GM12892 (cell line): ENCODE data around the gene SRP68.
A peak's percentile ranks its signal among the peaks of the same experiment; 100 is the strongest.

ENCODE experiments used
- DNase-seq: peaks from one replicate; pipeline ENCODE4 v3.0.0; 2011; ENCODE audit not compliant: insufficient read length
- FAIRE-seq: peaks from 2 replicates; lab custom pipeline; 2011; peaks lifted over from hg19 to GRCh38; lab: Jason Lieb, UNC
- POLR2A ChIP-seq: IDR thresholded peaks from 2 replicates; pipeline ENCODE4 v1.6.1; 2011; ENCODE audit warnings: low read depth, low read length, control low read depth
- POLR2AphosphoS5 ChIP-seq: IDR thresholded peaks from 2 replicates; pipeline ENCODE4 v1.6.1; 2011; ENCODE audit warnings: low read depth, low read length, control low read depth
- TAF1 ChIP-seq: IDR thresholded peaks from 2 replicates; pipeline ENCODE4 v1.6.1; 2011; ENCODE audit warnings: low read depth, mild to moderate bottlenecking, control low read depth, low read length, borderline replicate concordance

SRP68 gene

GRCh38 chr17:76017481-76018339, 54.6 kb downstream of the SRP68 start:
- TF ChIP-seq TAF1 (no peak), POLR2AphosphoS5 (no peak), POLR2A (no peak)
- DNase-seq (no peak), FAIRE-seq (no peak)

GRCh38 chr17:76014925-76015261, 57.4 kb downstream of the SRP68 start:
- TF ChIP-seq POLR2A (no peak), POLR2AphosphoS5 (no peak), TAF1 (no peak)
- no peak for FAIRE-seq
- no peak for DNase-seq

- DNase-seq (peak; percentile 96), FAIRE-seq (peak; percentile 92)
Observed at GRCh38 chr17:76014100-76014924, 58.0 kb downstream of the SRP68 start.

GRCh38 chr17:76013377-76013932, 58.9 kb downstream of the SRP68 start:
- no peak for TF ChIP-seq POLR2A
- no peak for TF ChIP-seq TAF1
- no peak for TF ChIP-seq POLR2AphosphoS5
- FAIRE-seq, result no peak
- no peak for DNase-seq

More at GRCh38 chr17:76014100-76014924, 58.0 kb downstream of the SRP68 start:
- no peak for TF ChIP-seq TAF1
- no peak for TF ChIP-seq POLR2A
- TF ChIP-seq POLR2AphosphoS5, result no peak

- no peak for DNase-seq
- no peak for TF ChIP-seq POLR2AphosphoS5
- TF ChIP-seq POLR2A, result no peak
- no peak for TF ChIP-seq TAF1
- FAIRE-seq, result no peak
Observed at GRCh38 chr17:76011951-76012350, 60.4 kb downstream of the SRP68 start.

GRCh38 chr17:76009969-76010661, 62.2 kb downstream of the SRP68 start:
- no peak for FAIRE-seq
- no peak for TF ChIP-seq TAF1

GRCh38 chr17:76009447-76009846, 62.9 kb downstream of the SRP68 start:
- no peak for FAIRE-seq
- no peak for DNase-seq
- TF ChIP-seq POLR2AphosphoS5, result no peak

More at GRCh38 chr17:76009969-76010661, 62.2 kb downstream of the SRP68 start:
- DNase-seq, result no peak

GRCh38 chr17:76008630-76009425, 63.5 kb downstream of the SRP68 start:
- FAIRE-seq, result no peak
- TF ChIP-seq TAF1 (no peak), POLR2A (no peak), POLR2AphosphoS5 (no peak)
- no peak for DNase-seq

GRCh38 chr17:76008208-76008607, 64.1 kb downstream of the SRP68 start:
- DNase-seq, result no peak
- FAIRE-seq, result no peak
- TF ChIP-seq POLR2A (no peak), TAF1 (no peak), POLR2AphosphoS5 (no peak)

- DNase-seq (no peak), FAIRE-seq (no peak)
- TF ChIP-seq POLR2AphosphoS5, result no peak
- no peak for TF ChIP-seq TAF1
- no peak for TF ChIP-seq POLR2A
Observed at GRCh38 chr17:76007850-76008165, 64.5 kb downstream of the SRP68 start.
